HEK293T (cell line): ENCODE results near the gene PRKG1.

ENCODE experiments used
- BHLHE40 ChIP-seq: fragments of 450-650 bp; IDR thresholded peaks from 2 replicates; pipeline ENCODE4 v1.6.1; 2016; ENCODE audit warnings: mild to moderate bottlenecking, moderate library complexity, borderline replicate concordance
- ELF4 ChIP-seq: fragments of 450-650 bp; IDR thresholded peaks from 2 replicates; pipeline ENCODE4 v1.6.1; 2017; ENCODE audit warnings: antibody characterized with exemption
- FOXA1 ChIP-seq: fragments of 450-650 bp; IDR thresholded peaks from 2 replicates; pipeline ENCODE4 v1.6.1; 2016; ENCODE audit warnings: mild to moderate bottlenecking
- FOXK2 ChIP-seq: fragments of 450-650 bp; IDR thresholded peaks from 2 replicates; pipeline ENCODE4 v1.6.1; 2016; ENCODE audit warnings: mild to moderate bottlenecking
- FOXM1 ChIP-seq: fragments of 450-650 bp; IDR thresholded peaks from 2 replicates; pipeline ENCODE4 v1.6.1; 2017; ENCODE audit warnings: mild to moderate bottlenecking, borderline replicate concordance
- HDGF ChIP-seq: fragments of 450-650 bp; IDR thresholded peaks from 2 replicates; pipeline ENCODE4 v1.6.1; 2017; ENCODE audit warnings: antibody characterized with exemption, borderline replicate concordance
- NFRKB ChIP-seq: fragments of 450-650 bp; IDR thresholded peaks from 2 replicates; pipeline ENCODE4 v1.6.1; 2016; ENCODE audit warnings: mild to moderate bottlenecking, moderate library complexity
- SP1 ChIP-seq: fragments of 450-650 bp; IDR thresholded peaks from 2 replicates; pipeline ENCODE4 v1.6.1; 2017
- SUZ12 ChIP-seq: fragments of 450-650 bp; IDR thresholded peaks from 2 replicates; pipeline ENCODE4 v1.6.1; 2016; ENCODE audit warnings: mild to moderate bottlenecking
- TARDBP ChIP-seq: fragments of 450-650 bp; IDR thresholded peaks from 2 replicates; pipeline ENCODE4 v1.6.1; 2016
- ZNF384 ChIP-seq: fragments of 450-650 bp; IDR thresholded peaks from 2 replicates; pipeline ENCODE4 v1.6.1; 2016
- TF ChIP-seq, protein P1 (sequence below): fragments of 450-650 bp; IDR thresholded peaks from 2 replicates; pipeline ENCODE4 v1.6.1; 2016

- TF ChIP-seq FOXK2 (no peak), TARDBP (no peak), FOXM1 (no peak), ZNF384 (no peak), FOXA1 (no peak), NFRKB (no peak), ELF4 (no peak), HDGF (no peak), SUZ12 (no peak), BHLHE40 (no peak), SP1 (no peak)
- TF ChIP-seq, protein P1, sequence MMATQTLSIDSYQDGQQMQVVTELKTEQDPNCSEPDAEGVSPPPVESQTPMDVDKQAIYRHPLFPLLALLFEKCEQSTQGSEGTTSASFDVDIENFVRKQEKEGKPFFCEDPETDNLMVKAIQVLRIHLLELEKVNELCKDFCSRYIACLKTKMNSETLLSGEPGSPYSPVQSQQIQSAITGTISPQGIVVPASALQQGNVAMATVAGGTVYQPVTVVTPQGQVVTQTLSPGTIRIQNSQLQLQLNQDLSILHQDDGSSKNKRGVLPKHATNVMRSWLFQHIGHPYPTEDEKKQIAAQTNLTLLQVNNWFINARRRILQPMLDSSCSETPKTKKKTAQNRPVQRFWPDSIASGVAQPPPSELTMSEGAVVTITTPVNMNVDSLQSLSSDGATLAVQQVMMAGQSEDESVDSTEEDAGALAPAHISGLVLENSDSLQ: no peak
Measured at GRCh38 chr10:51129946-51130544, 55.8 kb downstream of the PRKG1 start.
